HG03558 (cell line): ENCODE measurements around the gene MUC5AC.
"Not testable (repeated sequence)": the region's sequence is repeated elsewhere in the genome, so short reads cannot be mapped to it uniquely, and the experiment has no call there.

Experiments
- ATAC-seq: cut with Tn5 transposase; IDR thresholded peaks from one replicate; pipeline ENCODE4 v1.9.1; 2021; ENCODE audit warnings: moderate number of reproducible peaks; ENCODE audit not compliant: unreplicated experiment; ENCODE audit errors: extremely low read depth

The MUC5AC gene

GRCh38 chr11:1232021-1232882 is 74.5 kb downstream of the MUC5AC start:
- ATAC-seq = no peak

- no peak for ATAC-seq
Observed at GRCh38 chr11:1232883-1233321, 75.1 kb downstream of the MUC5AC start.

DNA sequence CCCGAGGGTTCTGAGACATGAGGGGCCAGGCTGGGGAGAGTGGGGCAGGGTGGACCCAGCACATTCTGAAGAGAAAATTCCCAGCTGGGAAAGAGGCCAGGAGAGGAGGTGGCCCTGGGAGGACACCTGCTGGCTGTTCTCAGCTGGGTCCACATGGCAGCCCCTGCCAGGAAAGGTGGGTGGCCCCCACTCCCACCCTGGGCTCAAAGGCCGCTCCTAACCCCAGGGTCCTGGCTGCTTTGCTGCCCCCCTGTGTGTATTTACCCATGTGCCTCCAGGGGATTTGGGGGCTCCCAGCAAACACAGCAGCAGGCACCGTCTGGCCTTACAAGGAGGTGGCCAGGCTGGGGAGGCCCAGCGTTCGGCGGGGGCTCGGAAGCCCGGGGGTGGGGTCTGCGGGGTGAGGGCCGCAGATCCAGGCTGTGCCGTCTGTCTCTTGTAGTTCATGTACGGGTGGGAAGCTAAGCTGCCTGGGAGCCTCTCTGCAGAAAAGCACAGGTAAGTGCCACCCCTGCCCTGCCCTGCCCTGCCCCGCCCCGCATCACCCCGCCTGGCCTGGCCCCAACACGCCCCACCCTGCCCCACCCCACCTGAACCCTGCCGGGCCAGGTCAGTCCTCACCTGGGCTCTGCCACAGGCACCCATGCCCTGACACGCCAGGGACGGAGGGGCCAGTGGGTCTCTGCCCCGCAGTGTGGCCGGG is 75.7 kb downstream of the MUC5AC start:
- no peak for ATAC-seq

- ATAC-seq = no peak
Observed at GRCh38 chr11:1234054-1234720, 76.4 kb downstream of the MUC5AC start.

DNA sequence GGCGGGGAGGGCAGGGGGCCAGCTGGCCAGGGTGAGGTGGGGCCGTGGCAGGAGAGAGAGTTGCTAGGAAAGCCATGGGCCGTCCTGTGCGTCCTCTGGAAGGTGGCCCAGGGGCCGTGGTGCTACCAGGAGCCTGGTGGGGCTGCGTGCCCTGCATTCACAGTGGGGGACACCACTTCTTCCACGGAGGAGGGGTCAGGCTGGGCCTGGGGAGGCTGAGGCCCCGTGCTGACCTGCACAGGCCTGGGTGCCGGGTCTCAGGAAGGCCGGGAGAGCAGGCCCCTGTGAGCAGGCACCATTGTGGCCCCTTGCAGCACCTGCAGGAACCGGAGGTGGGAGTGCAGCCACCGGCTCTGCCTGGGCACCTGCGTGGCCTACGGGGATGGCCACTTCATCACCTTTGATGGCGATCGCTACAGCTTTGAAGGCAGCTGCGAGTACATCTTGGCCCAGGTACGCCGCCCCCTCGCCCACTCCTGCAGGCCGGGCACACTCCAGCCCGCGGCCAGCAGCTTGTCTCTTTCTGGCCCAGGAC is 77.1 kb downstream of the MUC5AC start:
- no peak for ATAC-seq

- no peak for ATAC-seq
Observed at GRCh38 chr11:1235306-1235900, 77.7 kb downstream of the MUC5AC start.

DNA sequence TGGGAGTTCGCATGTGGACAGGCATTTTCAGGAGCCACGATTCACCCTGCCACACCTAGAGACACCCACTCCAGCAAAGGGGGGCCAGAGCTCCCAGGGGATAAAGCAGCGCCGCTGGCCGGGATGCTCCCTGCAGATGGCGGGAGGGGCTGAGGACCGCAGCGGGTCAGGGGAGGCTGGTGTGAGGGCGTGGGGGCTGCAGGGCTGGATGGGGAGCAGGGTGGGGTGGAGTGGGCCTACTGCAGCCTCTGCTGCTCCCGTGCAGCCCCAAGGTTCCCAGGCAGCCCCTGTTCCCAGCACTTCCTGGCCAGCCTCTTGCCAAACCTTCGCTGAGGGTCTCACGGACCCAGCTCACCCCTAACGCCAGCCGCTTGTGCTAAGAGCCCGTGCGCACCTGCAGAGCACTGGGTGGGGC is 78.2 kb downstream of the MUC5AC start:
- no peak for ATAC-seq

GRCh38 chr11:1236316-1237127 is 78.8 kb downstream of the MUC5AC start:
- no peak for ATAC-seq

DNA sequence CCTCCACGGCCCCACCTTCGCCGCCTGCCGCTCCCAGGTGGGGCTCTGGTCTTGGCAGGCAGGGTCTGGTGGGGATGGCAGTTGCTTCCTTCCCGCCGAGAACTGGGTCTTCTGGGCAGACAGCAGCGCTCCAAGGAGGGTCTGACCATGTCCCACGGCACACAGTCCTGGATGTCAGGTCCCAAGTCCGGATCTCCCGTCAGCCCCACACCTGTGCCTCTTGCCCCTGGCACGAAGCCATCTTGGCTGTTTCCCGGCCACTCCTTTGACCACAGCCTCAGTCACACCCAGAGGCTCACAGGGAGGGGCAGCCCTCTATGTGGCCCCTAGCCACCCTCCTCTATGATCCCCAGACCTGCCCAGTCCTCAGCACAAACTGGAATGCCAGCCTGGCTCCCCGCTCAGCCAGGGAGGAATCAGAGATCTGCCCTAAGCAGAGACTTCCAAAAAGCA is 79.4 kb downstream of the MUC5AC start:
- no peak for ATAC-seq

DNA sequence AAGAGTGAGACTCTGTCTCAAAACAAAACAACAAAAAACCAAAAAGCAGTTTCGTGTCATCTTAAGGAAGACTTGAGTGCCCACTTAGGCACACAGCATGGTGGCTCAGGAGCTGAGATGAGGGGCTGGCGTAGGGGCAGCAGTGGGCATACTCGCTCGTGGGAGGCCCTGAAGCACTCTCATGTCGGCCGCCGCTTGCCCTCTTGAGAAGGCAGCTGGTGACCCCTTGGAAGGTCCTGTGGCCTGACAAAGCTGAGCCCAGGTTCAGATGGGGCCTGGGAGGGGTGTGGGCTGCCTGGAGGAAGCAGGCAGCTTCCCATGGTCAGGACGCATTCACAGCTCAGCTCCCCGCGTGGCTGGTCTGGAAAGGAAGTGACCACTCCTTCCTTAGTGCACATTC is 80.1 kb downstream of the MUC5AC start:
- no peak for ATAC-seq

DNA sequence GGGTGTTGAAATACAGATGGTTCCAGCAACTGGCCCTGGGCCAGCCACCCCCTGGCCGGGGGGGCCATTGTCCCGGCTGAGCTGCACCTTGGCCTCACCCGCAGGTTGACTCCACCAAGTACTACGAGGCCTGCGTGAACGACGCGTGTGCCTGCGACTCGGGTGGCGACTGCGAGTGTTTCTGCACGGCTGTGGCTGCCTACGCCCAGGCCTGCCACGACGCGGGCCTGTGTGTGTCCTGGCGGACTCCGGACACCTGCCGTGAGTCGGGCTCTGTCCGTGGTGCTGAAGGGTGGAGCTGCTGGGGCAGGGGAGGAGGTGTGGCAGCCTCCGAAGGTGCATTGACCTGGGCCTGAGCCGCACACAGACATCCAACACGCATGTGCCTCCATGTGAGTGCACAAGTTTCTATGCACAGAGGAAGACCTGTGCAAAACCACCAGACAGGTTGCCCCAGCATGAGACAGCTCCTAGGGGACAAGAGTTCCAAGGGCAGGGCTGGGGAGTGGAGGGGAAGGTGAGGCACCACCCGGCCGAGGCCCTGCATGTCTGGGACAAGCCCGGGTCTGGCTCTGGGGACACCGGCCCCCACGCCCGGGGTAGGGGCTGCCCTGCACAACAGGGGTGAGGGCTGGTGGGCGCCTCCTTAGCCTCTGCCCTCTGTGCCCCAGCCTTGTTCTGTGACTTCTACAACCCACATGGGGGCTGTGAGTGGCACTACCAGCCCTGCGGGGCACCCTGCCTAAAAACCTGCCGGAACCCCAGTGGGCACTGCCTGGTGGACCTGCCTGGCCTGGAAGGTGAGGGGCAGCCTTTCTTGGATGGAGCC is 81.2 kb downstream of the MUC5AC start:
- no peak for ATAC-seq

DNA sequence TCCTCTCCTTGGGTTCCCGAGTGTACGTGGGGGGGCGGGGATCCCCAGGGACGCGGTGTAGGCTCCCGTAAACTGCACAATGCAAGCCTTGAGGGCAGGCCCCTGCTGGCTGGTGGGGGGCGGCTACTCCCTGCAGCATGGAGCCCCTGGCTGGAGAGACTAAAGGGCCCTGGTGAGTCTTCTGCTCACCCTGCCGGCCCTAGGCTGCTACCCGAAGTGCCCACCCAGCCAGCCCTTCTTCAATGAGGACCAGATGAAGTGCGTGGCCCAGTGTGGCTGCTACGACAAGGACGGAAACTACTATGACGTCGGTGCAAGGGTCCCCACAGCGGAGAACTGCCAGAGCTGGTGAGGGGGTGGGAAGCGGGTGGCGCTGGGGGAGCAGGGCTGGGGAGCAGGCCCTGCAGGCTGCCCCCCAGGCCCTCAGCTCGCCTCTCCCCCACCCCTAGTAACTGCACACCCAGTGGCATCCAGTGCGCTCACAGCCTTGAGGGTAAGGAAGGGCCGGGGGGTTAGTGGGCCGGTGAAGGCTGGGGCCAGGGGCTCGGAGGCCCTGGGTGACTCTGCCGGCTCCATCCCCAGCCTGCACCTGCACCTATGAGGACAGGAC is 81.9 kb downstream of the MUC5AC start:
- ATAC-seq = no peak

DNA sequence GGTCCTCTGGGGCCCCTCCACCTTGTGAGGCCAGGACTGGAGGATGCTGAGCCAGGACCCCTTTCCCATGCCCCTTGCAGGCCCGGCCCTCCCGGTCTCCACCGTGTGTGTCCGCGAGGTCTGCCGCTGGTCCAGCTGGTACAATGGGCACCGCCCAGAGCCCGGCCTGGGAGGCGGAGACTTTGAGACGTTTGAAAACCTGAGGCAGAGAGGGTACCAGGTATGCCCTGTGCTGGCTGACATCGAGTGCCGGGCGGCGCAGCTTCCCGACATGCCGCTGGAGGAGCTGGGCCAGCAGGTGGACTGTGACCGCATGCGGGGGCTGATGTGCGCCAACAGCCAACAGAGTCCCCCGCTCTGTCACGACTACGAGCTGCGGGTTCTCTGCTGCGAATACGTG is 83.0 kb downstream of the MUC5AC start:
- ATAC-seq = no peak

DNA sequence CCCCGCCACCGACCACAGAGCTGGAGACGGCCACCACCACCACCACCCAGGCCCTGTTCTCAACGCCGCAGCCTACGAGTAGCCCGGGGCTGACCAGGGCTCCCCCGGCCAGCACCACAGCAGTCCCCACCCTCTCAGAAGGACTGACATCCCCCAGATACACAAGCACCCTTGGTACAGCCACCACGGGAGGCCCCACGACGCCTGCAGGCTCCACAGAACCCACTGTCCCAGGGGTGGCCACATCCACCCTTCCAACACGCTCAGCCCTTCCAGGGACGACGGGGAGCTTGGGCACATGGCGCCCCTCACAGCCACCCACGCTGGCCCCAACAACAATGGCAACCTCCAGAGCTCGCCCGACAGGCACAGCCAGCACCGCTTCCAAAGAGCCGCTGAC is 84.0 kb downstream of the MUC5AC start:
- no peak for ATAC-seq

- ATAC-seq = no peak
Observed at GRCh38 chr11:1242289-1242688, 84.5 kb downstream of the MUC5AC start.

GRCh38 chr11:1242751-1243150 is 85.0 kb downstream of the MUC5AC start:
- ATAC-seq = not testable (repeated sequence)

- ATAC-seq = not testable (repeated sequence)
Observed at GRCh38 chr11:1243521-1243920, 85.8 kb downstream of the MUC5AC start.

GRCh38 chr11:1244557-1244956 is 86.8 kb downstream of the MUC5AC start:
- not testable (repeated sequence) for ATAC-seq
